GM12878 (cell line): ENCODE measurements around the gene PPP2R3B. TPM values are rescaled to one million over a fixed set of nuclear protein-coding genes. Genes with fewer than 3 reads are reported as not detected.

ENCODE experiments used
- CEBPZ ChIP-seq: fragments of 150-350 bp; IDR thresholded peaks from 2 replicates; pipeline ENCODE4 v1.6.1; 2016; ENCODE audit warnings: low read depth, low read length
- CTCF ChIP-seq, 3 experiments: IDR thresholded peaks in 2 of 3; conservative IDR thresholded peaks in 1 of 3; 2 replicates each; pipeline ENCODE4 v1.5.1; 2011; ENCODE audit warnings: low read depth in 3 of 3, low read length in 3 of 3, mild to moderate bottlenecking in 3 of 3, control low read depth in 2 of 3, moderate library complexity in 2 of 3, inconsistent platforms in 1 of 3, mixed read lengths in 1 of 3; ENCODE audit not compliant: control insufficient read depth in 2 of 3, insufficient read depth in 1 of 3; ENCODE audit errors: extremely low read depth in 1 of 3
- HCFC1 ChIP-seq: fragments of 150-350 bp; IDR thresholded peaks from 2 replicates; pipeline ENCODE4 v1.6.1; 2014; ENCODE audit warnings: low read length
- KAT2A ChIP-seq: conservative IDR thresholded peaks from 2 replicates; pipeline ENCODE4 v1.6.1; 2011; ENCODE audit warnings: low read depth, low read length; ENCODE audit not compliant: control insufficient read depth
- KLF5 ChIP-seq: fragments of 450-650 bp; IDR thresholded peaks from 2 replicates; pipeline ENCODE4 v1.6.1; 2014; ENCODE audit warnings: mild to moderate bottlenecking; ENCODE audit not compliant: partially characterized antibody
- MLLT1 ChIP-seq: fragments of 450-650 bp; IDR thresholded peaks from 2 replicates; pipeline ENCODE4 v1.6.1; 2016; ENCODE audit warnings: mild to moderate bottlenecking
- NFXL1 ChIP-seq: fragments of 450-650 bp; IDR thresholded peaks from 2 replicates; pipeline ENCODE4 v1.6.1; 2017; ENCODE audit warnings: antibody characterized with exemption, mild to moderate bottlenecking, borderline replicate concordance
- NR2C1 ChIP-seq: fragments of 450-650 bp; IDR thresholded peaks from 2 replicates; pipeline ENCODE4 v1.6.1; 2017; ENCODE audit warnings: antibody characterized with exemption, mild to moderate bottlenecking, moderate library complexity
- REST ChIP-seq: IDR thresholded peaks from 2 replicates; pipeline ENCODE4 v1.6.1; 2012; ENCODE audit warnings: mild to moderate bottlenecking, low read depth, low read length
- ZNF207 ChIP-seq: fragments of 450-650 bp; IDR thresholded peaks from 2 replicates; pipeline ENCODE4 v1.6.1; 2014; ENCODE audit warnings: antibody characterized with exemption, mild to moderate bottlenecking, borderline replicate concordance
- ZNF687 ChIP-seq: fragments of 450-650 bp; IDR thresholded peaks from 2 replicates; pipeline ENCODE4 v1.6.1; 2017; ENCODE audit warnings: mild to moderate bottlenecking, moderate library complexity
- polyA plus RNA-seq, 11 experiments: library from polyadenylated mRNA; depleted of rRNA in 4 of 11; unstranded in 6 of 11; stranded (reverse) in 5 of 11; fragments of >200 nt; fragmentation: Nextera tagmentation in 4 of 11; fragmentation: Illumina TruSeq in 1 of 11; extraction: Ambion mirVana in 4 of 11; extraction: Trizol in 1 of 11; gene quantifications; 1 replicate in 1 of 11; 2 replicates in 10 of 11; pipeline versions ENCODE4 v1.2.1 to v1.2.3, GENCODE V29; 2011 to 2016; ENCODE audit warnings: inconsistent platforms in 2 of 11, missing spikeins in 2 of 11, low read depth in 1 of 11
- total RNA-seq, 4 experiments: library from RNA; depleted of rRNA in 3 of 4; stranded (reverse); fragments of >200 nt in 3 of 4; fragmentation: Illumina TruSeq in 1 of 4; extraction: Trizol in 1 of 4; gene quantifications; 2 replicates each; pipeline versions ENCODE4 v1.2.1 to v1.2.3, GENCODE V29; 2013 to 2021

PPP2R3B gene
- total and polyA plus RNA-seq, 10 of the 15 experiments (the other 5 are each of a cell fraction or from before 2014, with no cell fraction given): 0.11 to 34.3 (median 9.7) TPM; not detected in 1

GRCh38 chrX:386768-387575, at the start of gene PPP2R3B (continued):
- TF ChIP-seq CEBPZ: no peak
- no peak for TF ChIP-seq KAT2A
- no peak for TF ChIP-seq REST
- no peak for TF ChIP-seq CTCF (IDR thresholded peaks at IDR 0.05 in 2 of 3, conservative IDR thresholded peaks at IDR 0.05 in 1 of 3; ENCODE audit: control insufficient read depth in 2 of 3, extremely low read depth in 1 of 3, insufficient read depth in 1 of 3, low read depth in 3 of 3, low read length in 3 of 3)
- 0 out of 2 replicates have a peak, but pooled peaks have one; percentile 30 for TF ChIP-seq NR2C1
- peak; percentile 98 for TF ChIP-seq ZNF207
- TF ChIP-seq HCFC1: peak; percentile 79
- peak; percentile 87 for TF ChIP-seq KLF5
- no peak for TF ChIP-seq MLLT1
- TF ChIP-seq ZNF687: peak; percentile 61; the same call in 1 of the 2 replicates
- TF ChIP-seq NFXL1: no peak
